ENCODE results near the gene ADPRS. TPM values are rescaled to one million over a fixed set of nuclear protein-coding genes. Genes with fewer than 3 reads are reported as not detected.

ADPRS gene
- total and polyA plus RNA-seq, 9 donors = 14.9 to 52.2 (median 24.9) TPM

GRCh38 chr1:36115931-36116330, 27.2 kb downstream of the ADPRS start:
- H3K4me1 ChIP-seq (ENCODE audit: insufficient read depth) = no peaks in the 10 kb centered on the region
- 74 to 83% (median 81%) methylated on average over 5 of the region's 5 CpGs for WGBS, 3 donors

DNA sequence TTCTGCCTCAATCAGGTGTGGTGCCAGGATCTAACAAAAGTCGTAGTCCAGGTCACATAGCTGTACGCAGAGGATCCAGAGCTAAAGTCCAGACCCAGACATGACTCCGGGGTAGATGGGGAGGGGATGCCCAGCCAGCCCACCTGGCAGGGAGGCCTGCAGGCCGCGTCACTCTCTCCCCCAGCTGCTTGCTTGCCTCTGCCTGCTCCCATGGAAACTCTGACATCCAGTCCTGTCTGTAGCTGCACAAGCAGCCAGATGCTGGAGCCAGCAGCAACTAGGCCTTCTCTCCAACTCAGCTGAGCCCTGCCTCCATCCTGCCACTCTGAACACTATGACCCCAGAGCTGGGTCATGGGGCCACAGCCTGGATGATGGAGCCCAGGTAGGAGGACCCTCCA, 28.2 kb downstream of the ADPRS start:
- WGBS, 3 donors = 75 to 89% (median 87%) methylated on average over 5 of the region's 5 CpGs
- H3K27ac ChIP-seq = no peak overlapping the region
- intact Hi-C loops (cut with DNase I) = no loop called here
- no peak for TF ChIP-seq EP300 (IDR thresholded peaks at IDR 0.05)
- no peak for TF ChIP-seq POLR2A (IDR thresholded peaks at IDR 0.05)
- TF ChIP-seq, protein P1, sequence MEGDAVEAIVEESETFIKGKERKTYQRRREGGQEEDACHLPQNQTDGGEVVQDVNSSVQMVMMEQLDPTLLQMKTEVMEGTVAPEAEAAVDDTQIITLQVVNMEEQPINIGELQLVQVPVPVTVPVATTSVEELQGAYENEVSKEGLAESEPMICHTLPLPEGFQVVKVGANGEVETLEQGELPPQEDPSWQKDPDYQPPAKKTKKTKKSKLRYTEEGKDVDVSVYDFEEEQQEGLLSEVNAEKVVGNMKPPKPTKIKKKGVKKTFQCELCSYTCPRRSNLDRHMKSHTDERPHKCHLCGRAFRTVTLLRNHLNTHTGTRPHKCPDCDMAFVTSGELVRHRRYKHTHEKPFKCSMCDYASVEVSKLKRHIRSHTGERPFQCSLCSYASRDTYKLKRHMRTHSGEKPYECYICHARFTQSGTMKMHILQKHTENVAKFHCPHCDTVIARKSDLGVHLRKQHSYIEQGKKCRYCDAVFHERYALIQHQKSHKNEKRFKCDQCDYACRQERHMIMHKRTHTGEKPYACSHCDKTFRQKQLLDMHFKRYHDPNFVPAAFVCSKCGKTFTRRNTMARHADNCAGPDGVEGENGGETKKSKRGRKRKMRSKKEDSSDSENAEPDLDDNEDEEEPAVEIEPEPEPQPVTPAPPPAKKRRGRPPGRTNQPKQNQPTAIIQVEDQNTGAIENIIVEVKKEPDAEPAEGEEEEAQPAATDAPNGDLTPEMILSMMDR (IDR thresholded peaks at IDR 0.05) = no peak
- no peaks in the 10 kb centered on the region for H3K9me3 ChIP-seq
- no peaks in the 10 kb centered on the region for H3K27me3 ChIP-seq
- DNase-seq = no peak
- H3K4me1 ChIP-seq (ENCODE audit: insufficient read depth) = no peaks in the 10 kb centered on the region
- no peak overlapping the region for H3K4me3 ChIP-seq
- no peaks in the 10 kb centered on the region for H3K36me3 ChIP-seq

More at GRCh38 chr1:36115931-36116330, 27.2 kb downstream of the ADPRS start:
- no peak for DNase-seq
- intact Hi-C loops (cut with DNase I) = no loop called here
- Histone ChIP-seq H3K27me3 (no peaks in the 10 kb centered on the region), H3K9me3 (no peaks in the 10 kb centered on the region), H3K27ac (no peak overlapping the region), H3K4me3 (no peak overlapping the region), H3K36me3 (no peaks in the 10 kb centered on the region)
- TF ChIP-seq, protein P1 (IDR thresholded peaks at IDR 0.05) = no peak
- TF ChIP-seq EP300 (IDR thresholded peaks at IDR 0.05) (no peak), POLR2A (IDR thresholded peaks at IDR 0.05) (no peak)

GRCh38 chr1:36118447-36119204, 29.9 kb downstream of the ADPRS start:
- no peak overlapping the region for H3K4me3 ChIP-seq
- no peaks in the 10 kb centered on the region for H3K36me3 ChIP-seq
- no peaks in the 10 kb centered on the region for H3K27me3 ChIP-seq
- H3K4me1 ChIP-seq (ENCODE audit: insufficient read depth) = no peaks in the 10 kb centered on the region
- DNase-seq = no peak
- intact Hi-C loops (cut with DNase I) = no loop called here
- 55 to 61% (median 60%) methylated on average over 9 to 10 of the region's 10 CpGs for WGBS, 3 donors
- TF ChIP-seq, protein P1 (IDR thresholded peaks at IDR 0.05) = no peak
- no peak for TF ChIP-seq POLR2A (IDR thresholded peaks at IDR 0.05)
- no peak for TF ChIP-seq EP300 (IDR thresholded peaks at IDR 0.05)
- no peak overlapping the region for H3K27ac ChIP-seq
- no peaks in the 10 kb centered on the region for H3K9me3 ChIP-seq

GRCh38 chr1:36119456-36119855, 30.8 kb downstream of the ADPRS start:
- 27 to 37% (median 29%) methylated on average over 9 of the region's 9 CpGs for WGBS, 3 donors
- intact Hi-C loops (cut with DNase I) = no loop called here
- Histone ChIP-seq H3K4me1 (ENCODE audit: insufficient read depth) (no peaks in the 10 kb centered on the region), H3K27me3 (no peaks in the 10 kb centered on the region), H3K9me3 (no peaks in the 10 kb centered on the region), H3K36me3 (no peaks in the 10 kb centered on the region), H3K4me3 (no peak overlapping the region), H3K27ac (no peak overlapping the region)
- TF ChIP-seq EP300 (IDR thresholded peaks at IDR 0.05) (no peak), POLR2A (IDR thresholded peaks at IDR 0.05) (no peak)
- TF ChIP-seq, protein P1 (IDR thresholded peaks at IDR 0.05) = no peak
- no peak for DNase-seq
